GM21381 (cell line): ENCODE measurements around the gene CHST1.
A peak's percentile ranks its signal among the peaks of the same experiment; 100 is the strongest.

ENCODE experiments used
- ATAC-seq: cut with Tn5 transposase; IDR thresholded peaks from one replicate; pipeline ENCODE4 v1.9.1; 2021; ENCODE audit warnings: mild to moderate bottlenecking, moderate library complexity; ENCODE audit not compliant: unreplicated experiment

The CHST1 gene

GRCh38 chr11:45646275-45646927, 19.0 kb downstream of the CHST1 start:
- ATAC-seq: peak; percentile 46

DNA sequence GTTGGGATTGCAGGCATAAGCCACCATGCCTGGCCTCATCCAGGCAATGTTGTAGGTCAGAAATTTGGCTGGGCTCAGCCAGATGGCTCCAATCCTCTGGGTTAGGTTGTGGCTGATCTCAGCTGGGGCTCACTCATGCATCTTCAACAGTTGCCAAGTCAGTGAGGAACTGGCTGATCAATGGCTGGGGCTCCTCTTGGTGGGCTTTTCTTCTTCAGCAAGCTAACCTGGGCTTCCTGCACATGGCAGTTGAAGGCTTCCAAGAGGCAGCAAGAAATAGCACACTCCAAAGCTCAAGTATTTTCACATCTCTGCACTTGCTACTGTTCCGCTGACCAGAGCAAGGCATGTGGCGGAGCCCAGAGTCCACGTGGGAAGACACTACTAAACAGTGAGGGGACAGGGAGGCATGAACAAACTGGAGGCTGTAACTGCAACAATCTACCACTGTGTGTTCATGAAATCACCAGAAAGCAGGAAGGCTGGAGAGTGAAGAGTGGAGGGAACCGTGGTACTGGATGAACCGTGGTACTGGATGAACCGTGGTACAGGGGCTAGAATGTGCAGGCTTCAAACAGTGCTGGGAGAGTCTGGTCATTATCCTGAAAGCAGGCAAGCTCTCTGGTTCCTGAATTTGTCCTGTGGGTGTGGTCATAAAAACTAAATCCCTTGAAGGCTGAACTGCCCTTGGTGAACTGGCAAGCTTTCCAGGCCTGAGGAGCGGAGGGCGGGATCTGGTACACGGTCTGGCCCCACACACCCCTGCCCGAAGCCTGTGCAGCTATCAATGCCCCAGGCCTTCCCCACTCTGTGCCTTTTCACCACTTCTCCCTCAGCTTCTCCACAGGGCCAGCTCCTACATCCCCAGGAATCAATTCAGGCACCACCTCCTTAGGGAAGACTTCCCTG, 20.2 kb downstream of the CHST1 start:
- ATAC-seq: no peak

DNA sequence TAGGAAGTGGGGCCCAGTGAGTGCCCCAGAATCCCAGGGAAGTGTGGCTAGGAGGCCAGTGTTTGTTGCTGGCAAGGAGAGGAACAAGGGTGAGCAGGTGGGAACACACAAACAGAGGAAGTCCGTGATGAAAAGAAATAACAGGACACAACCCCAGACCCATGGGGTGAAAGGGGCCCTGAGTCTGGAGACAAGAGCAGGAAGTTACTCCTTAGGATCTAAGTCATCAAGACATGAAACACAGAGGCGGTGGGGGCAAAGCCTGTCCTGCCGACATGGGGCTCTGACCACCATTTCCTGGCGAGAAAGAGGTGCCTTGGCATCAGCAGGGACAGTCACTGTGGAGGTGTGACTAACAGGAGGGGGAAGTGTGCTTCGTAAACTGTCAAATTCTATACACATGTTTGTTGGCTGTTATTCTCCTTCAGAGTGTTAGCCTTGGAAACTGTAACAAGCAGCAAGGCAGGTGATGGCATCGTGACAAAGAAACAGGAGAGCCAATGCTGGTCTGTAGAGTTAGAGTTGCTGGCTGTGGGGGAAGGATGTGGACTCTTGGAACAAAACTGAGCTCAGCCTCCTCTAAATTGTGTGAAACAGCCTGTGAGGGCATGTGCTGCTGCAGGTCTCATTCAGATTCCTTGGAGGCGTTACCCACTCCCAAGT, 21.7 kb downstream of the CHST1 start:
- no peak for ATAC-seq

DNA sequence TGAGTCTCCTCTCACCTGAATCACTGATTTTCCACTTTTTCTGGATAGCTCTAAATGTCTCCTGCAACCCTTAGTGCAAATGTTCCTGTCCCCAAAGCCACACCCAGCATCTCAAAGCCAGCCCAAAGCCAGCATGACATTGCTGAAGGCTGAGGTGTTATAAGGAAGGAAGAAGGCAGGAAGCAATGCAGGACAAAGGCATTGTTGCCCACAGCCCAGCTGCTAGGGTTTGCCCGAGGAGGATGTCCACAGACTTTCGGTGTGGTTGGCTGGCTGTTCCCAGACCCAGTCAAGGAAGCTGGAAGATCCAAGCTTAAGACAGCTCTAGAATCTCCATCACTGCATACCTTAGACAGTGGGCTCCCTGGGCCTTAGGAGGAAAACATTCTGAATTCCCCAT, 23.5 kb downstream of the CHST1 start:
- ATAC-seq: no peak

- no peak for ATAC-seq
Measured at GRCh38 chr11:45638051-45638450, 27.4 kb downstream of the CHST1 start.

DNA sequence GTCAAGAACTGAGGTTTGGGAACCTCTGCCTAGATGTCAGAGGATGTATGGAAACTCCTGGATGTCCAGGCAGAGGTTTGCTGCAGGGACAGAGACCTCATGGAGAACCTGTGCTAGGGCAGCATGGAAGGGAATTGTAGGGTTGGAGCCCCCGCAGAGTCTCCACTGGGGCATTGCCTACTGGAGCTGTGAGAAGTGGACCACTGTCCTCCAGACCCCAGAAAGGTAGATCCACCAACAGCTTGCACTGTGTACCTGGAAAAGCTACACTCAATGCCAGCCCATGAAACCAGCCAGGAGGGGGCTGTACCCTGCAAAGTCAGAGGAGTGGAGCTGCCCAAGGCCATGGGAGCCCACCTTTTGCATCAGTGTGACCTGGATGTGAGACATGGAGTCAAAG, 29.5 kb downstream of the CHST1 start:
- ATAC-seq: no peak

- ATAC-seq: no peak
Measured at GRCh38 chr11:45625611-45626010, 39.8 kb downstream of the CHST1 start.

- ATAC-seq: no peak
Measured at GRCh38 chr11:45624095-45624494, 41.3 kb downstream of the CHST1 start.

DNA sequence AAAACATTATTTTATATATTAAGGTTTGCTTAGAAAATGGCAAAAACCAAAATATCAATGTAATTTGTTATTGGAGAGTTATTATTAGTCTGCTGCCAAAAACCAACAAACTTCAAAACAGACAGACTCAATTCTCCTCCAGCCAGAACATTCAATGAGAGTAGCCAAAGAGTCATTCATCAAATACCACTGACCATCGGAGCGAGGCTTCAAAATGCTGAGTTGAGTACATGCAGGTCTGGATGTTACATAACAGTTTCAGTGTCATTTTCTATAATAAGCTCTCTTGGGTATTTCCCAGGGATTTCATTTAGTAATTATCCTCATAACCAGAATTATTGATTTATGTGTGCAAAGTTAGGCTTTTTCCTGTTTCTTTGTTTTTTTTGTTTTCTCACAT, 42.6 kb downstream of the CHST1 start:
- ATAC-seq: no peak

DNA sequence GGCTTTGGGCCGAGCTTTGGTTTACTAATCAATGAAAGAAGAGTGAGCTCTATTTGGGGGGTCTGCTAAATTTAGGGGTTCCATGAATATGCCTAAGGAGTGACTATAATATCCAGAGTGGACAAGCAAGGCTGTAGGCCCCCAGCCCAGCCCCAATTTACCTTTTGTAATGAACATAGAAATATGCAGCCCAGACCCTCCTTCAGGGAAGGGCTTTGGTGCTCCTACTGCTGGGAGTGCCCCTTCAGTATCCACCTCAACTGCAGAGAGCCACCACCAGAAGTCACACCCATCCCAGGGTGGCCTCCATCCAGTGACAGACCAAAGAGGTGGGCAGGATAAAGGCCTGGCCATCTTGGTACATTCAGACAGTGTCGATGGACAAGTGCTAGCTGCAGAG, 43.1 kb downstream of the CHST1 start:
- no peak for ATAC-seq

DNA sequence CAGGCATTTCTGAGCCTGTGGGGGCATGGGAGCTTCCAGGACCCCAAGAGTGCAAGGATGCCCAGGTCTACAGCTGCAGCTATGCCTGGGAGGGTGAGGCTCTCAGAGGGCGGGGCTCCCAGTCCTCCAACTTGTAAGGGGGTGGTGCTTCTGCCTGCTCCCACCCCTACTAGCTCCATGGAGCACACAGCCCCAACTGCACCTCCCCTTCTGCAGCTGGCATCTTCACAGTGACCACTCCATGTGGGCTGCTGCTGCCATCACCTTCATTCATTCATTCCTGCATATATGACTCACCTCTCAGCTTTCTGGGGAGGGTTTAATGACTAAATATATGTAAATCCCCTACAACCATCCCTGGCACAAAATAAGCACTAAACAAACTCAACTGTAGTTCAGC, 43.8 kb downstream of the CHST1 start:
- no peak for ATAC-seq

GRCh38 chr11:45620243-45620642, 45.2 kb downstream of the CHST1 start:
- no peak for ATAC-seq

- ATAC-seq: no peak
Measured at GRCh38 chr11:45618897-45619296, 46.5 kb downstream of the CHST1 start.

DNA sequence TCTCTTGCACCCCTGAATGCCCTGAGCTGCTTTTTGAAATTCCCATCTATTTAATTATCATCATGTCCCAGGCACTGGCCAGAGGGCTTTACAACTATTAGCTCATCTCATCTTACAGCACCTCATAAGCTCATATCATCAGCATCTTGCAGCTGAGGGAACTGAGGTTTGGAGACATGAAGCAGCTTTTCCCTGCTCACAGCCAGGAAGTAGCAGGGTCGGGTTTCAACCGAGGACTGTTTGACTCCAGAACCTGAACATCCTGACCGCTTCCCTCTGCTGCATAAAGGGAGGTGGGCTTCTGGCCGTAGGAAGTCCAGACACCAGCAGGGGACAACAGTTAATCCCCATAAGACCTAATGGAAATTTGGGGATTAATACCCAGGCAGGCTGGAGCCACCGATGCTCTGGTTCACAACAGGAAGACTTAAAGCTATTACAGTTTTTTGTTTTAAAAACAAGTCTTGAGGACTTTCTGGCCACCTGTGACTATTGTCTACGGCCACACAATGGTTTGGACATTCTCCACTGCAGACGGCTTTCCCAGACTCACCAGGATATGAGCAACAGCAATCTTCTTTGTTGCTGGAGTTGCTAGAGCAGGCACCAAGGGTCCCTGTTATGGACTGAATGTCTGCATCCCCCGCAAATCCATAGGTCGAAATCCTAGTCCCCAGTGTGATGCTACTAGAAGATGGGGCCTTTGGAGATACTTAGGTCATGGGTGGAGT, 47.4 kb downstream of the CHST1 start:
- no peak for ATAC-seq

GRCh38 chr11:45616802-45617549, 48.4 kb downstream of the CHST1 start:
- ATAC-seq: no peak

DNA sequence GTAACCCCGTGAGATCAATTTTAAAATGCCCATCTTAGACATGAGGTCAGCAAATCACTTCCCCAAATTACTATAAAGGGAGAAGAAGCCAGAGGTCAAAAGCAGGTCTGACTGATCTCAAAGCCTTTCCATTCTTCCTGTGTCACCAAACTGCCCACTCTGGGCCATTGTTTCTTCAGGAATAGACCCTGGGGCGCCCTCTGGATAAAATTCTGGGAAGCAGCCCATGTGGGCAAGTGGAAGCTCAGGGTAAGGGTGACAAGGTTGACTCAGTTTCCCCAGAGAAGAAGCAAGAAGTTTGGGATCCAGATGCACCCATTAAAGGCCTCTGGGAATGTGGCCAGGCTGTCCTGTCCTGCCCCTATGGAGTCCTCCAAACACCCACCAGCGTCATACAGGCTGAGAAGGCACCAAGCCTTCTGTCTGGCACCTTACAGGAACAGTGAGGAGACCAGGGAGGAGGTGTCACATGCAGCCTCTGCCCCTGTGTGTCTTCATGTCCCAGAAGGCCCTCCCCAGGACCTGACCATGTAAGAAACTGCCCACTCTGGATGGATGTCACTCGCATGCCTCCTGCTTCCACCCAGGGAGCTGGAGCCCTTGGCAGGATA, 50.1 kb downstream of the CHST1 start:
- no peak for ATAC-seq

DNA sequence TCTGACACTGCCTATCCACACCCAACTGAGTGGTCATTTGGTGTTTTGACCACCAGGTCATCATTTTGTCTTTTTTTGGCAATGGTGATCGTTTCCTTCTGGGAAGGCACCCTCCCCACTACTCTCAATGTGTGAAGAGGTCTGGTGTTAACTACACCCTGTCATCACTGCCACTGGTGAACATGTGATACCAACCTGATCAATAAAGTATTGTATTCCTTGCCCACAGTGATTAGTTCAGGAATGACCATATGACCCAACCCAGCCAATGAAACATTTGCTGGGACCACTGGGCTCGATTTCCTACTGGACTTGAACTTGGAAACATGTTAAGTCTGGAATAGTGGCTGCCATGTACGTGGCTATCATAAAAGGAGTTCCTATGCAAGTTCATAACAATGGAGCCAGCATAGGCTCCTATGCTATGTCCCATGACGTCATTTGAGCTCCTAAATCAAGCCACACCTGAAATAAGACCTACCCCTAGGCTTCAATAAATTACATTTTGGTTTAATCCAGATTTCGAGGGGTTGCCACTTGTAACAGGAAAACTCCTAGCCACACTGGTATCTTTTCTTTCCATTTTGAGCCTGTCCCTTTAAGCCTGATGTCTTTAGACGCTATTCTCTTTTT, 51.1 kb downstream of the CHST1 start:
- ATAC-seq: no peak

DNA sequence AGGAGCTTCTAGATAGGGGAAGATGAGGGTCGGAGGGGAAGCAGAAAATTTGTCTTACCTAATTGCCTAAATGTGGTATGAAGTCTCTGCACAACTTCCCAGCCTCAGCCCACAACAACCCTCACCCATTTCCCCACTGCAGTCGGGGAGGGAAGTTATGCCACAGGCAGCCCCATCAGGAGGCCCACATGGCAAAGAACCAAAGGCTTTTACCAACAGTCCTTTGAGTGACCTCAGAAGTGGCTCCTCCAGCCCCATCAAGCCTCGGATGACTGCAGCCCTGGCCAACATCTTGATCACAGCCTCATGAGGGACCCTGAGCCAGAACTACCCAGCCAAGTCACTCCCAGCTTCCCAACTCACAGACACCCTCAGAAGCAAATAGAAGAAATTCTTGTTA, 54.8 kb downstream of the CHST1 start:
- no peak for ATAC-seq

- ATAC-seq: no peak
Measured at GRCh38 chr11:45609902-45610301, 55.5 kb downstream of the CHST1 start.

DNA sequence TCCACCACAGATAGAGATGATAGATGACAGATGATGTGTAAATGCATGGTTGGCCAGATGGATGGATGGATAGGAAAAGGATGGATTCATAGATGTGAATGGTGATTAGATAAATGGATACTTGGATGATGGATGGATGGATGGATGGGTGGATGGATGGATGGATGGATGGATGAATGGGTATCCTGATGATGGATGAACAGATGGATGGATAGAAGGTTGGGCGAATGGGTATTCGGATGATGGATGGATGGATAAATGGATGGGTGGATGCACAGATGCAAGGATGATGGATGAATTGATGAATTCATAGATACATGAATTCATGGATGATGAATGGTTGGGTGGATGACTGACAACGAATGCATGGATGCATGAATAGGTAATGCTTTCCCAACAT, 56.1 kb downstream of the CHST1 start:
- no peak for ATAC-seq
